ENCODE data around the gene NAE1.

GRCh38 chr16:66754819-66755218 lies 76.0 kb downstream of the NAE1 start:
- TF ChIP-seq EP300 (IDR thresholded peaks at IDR 0.05) (no peak), POLR2A (IDR thresholded peaks at IDR 0.05) (no peak)
- TF ChIP-seq, protein P1, sequence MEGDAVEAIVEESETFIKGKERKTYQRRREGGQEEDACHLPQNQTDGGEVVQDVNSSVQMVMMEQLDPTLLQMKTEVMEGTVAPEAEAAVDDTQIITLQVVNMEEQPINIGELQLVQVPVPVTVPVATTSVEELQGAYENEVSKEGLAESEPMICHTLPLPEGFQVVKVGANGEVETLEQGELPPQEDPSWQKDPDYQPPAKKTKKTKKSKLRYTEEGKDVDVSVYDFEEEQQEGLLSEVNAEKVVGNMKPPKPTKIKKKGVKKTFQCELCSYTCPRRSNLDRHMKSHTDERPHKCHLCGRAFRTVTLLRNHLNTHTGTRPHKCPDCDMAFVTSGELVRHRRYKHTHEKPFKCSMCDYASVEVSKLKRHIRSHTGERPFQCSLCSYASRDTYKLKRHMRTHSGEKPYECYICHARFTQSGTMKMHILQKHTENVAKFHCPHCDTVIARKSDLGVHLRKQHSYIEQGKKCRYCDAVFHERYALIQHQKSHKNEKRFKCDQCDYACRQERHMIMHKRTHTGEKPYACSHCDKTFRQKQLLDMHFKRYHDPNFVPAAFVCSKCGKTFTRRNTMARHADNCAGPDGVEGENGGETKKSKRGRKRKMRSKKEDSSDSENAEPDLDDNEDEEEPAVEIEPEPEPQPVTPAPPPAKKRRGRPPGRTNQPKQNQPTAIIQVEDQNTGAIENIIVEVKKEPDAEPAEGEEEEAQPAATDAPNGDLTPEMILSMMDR (IDR thresholded peaks at IDR 0.05) = no peak

Measured in ovary (tissue), 3 donors.